GM19467 (cell line): ENCODE measurements around the gene PRKCH.
A peak's percentile ranks its signal among the peaks of the same experiment; 100 is the strongest.
"Not testable (repeated sequence)": the region's sequence is repeated elsewhere in the genome, so short reads cannot be mapped to it uniquely, and the experiment has no call there.

Source experiments
- ATAC-seq: cut with Tn5 transposase; IDR thresholded peaks from one replicate; pipeline ENCODE4 v1.9.1; 2021; ENCODE audit warnings: mild to moderate bottlenecking, moderate library complexity; ENCODE audit not compliant: unreplicated experiment

PRKCH gene

DNA sequence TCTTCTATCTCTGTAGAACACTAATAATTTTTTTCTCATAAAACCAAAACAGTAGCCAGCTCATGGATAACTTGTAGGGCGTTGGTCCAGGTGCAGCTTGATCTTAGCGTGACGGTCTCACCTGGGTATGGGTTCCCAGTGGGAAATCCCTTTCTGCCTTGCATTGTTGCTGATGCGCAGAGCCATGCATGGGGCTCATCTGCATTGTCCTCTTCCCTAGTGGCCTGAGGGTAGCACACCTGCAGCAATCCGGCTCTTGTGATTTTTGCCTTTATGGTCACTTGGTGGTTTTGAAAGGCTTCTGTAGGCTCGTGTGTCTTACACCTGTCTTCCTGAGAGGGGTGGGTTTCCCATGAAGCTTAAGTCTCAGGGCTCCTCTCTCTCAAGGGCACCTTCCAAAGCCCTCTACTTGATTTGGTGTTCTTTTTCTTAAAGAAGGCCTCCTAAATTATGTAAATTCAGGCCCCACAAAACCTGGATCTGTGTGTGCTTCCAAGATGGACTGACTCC, 130.6 kb downstream of the PRKCH start:
- ATAC-seq: no peak

DNA sequence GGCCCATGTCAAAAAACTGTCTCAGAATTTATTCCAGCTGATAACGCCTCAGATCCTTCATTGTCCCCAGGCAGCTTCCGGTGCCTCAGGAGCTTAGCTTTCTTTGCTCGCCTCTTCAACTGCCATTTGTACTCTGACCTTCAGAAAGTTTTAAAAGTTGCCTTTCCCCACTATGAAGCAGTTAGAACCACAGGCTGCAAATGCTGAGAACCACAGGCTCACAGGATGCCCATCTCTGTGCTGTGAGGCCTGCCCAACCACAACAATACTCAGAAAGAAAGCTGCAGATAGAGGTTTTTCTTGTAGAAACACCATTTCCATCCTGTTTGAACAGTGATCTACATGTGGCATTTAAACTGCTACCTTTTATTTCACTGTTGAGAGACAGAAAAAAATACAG, 131.1 kb downstream of the PRKCH start:
- ATAC-seq: no peak

DNA sequence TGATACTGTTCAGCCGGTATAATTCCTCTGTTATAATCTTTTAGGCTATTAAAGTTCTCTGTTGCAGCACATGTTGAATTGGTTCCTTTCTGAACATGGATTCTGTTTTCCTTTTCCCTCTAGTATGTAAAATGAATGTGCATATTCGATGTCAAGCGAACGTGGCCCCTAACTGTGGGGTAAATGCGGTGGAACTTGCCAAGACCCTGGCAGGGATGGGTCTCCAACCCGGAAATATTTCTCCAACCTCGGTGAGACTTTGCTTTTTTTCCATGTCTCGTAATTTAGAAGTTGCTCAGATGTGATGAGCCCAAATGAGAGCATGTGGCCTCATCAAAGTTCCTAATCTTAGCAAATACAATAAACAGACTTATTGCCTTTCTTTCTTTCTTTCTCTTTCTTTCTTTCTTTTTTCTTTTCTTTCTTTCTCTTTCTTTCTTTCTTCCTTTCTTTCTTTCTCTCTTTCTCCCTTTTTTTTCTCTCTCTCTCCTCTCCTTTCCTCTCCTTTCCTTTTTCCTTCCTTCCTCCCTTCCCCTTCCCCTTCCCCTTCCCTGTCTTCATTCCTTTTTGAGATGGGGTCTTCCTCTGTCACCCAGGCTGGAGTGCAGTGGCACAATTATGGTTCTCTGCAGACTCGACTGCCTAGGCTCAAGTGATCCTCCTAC, 131.9 kb downstream of the PRKCH start:
- no peak for ATAC-seq

DNA sequence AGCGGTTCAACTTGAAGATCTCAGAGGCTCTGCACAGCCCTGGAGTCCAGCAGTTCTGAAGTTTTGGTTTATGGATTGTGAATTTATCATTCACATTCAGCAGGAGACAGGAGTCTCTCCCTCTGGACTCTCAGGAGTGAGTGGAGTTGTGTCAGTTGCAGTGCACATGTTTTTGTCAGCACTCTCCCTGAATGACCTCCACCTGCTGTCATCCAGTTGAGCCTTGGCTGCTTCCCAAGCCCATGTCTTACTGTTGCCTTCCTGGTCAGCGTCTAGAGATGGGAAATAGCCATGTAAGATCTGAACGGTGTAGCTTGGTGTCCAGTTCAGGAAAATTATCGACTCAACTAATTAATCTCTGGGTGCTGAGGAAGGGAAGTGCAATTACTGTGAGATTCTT, 133.2 kb downstream of the PRKCH start:
- no peak for ATAC-seq

DNA sequence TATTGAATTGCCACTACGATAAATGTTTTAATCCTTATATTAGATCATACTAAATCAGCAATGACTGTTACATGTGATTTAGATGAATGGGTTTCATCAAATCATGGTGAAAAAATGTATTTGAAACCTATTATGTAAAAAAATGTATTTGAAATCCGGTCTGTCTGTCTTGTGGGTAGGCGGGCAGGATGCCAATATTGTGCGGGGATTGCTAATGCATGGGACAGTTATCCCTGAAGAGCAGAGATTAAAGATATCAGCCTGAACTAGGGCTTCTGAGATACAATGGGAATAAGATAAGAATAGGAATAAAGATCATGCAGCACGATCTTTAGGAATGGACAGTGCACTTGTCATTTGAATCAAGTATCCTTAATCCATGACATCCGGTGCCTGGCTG, 134.0 kb downstream of the PRKCH start:
- ATAC-seq: no peak

DNA sequence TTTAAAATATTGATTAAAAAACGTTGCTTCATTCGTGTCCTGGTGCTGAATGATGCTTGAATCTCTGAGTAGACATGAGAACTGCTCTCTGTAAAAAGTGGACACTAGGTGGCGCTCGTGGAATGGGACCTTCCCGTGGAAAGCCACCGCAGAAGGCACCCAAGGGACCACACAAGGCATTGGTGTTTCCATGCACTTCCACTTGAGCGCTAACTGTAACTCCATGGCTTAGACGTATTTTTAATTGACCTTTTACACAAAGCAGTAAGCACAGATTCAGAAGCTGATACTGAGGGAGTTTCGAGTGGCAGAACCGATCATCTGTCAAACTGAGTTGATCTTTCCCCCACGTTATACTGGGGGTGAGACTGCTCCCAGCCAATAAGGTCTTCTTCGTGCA, 135.3 kb downstream of the PRKCH start:
- peak; percentile 55 for ATAC-seq

DNA sequence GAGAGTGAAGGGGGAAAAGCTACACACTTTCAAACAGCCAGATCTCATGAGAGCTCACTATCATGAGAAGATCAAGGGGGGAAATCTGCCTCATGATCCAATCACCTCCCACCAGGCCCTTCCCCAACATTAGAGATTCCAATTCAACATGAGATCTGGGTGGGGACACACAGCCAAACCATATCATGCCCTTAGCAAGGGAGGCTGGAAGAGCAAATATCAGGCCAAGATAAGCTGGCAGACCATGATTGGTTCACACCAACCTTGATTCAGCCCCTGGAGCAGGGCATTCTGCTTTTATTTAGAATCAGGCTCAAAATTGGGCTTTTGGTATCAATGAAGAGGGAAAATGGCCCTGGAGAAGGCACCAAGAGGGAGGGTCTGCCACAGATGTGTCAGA, 137.4 kb downstream of the PRKCH start:
- ATAC-seq: no peak

DNA sequence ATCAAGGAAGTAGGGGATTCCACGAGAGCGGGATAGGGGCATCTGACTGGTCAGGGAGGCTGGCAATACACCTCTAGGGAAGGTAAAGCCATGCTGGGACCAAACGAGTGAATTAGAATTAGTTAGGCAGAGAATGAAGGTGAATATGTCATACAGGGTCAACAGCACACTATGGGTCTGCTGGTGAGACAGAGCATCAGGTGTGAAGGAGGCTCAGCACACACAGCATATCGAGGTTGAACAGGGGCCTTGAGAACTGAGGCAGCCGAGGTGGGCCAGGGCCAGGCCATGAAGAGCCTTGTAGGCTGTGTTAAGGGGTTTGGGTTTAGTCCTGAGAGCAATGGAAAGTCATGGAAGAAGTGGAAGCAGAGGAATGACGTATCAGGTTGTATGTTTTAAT, 137.8 kb downstream of the PRKCH start:
- ATAC-seq: no peak

DNA sequence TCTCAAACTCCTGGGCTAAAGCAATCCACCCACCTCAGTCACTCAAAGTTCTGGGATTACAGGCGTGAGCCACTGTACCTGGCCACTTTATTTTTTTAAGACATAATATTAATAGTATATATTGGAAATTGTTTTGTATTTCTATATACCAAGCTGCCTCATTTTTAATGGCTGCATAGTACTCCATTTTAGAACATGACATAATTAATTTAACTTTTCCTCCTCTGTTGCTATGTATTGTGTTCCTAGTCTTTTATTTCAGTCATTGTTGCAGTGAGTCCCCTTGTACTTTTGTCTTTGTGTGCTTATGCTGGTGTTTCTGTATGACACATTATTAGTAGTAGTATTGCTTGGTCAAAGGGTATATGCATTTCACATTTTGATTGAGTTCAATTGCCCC, 138.7 kb downstream of the PRKCH start:
- ATAC-seq: no peak

DNA sequence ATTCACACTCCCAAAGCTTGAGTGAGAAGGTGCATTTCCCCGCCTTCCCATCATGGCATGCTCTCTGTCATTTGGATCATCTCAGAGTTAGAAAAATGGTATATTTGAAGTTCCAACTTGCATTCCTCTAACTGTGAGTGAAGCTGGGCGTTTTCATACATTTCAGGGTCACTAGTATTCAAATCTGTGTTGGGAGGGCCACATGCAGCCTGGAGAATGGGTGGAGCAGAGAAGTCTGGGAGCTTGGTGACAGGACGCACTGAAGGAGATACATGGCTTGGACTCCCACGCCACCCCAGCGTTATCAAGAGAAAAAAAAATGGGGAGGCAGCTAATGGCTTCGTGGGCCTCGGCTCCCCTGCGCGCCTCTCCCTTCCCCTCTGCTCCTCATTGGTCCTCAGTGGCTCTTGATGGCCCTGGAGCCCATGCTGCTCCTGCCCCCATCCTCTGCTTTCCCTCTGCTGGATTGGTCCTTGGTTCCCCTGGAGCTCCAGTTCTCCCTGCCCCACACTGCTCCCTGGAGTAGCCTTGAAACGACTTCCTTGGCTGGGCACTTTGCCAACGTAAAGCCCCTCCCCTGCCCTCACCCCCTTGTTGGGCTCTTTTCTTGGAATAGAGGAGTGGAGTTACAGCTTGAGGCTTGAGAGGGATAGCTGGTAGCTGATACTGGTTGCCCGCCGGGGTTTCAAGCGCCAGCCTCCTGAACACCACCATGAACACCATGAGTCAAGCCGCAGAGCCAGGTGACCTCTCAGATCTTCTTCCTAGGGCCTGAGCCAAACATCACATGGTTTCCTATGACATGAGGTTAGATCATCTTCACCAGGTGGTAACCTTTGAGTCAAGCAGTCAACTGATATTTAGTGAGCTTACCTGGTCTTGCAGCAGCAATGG, 139.6 kb downstream of the PRKCH start:
- no peak for ATAC-seq

DNA sequence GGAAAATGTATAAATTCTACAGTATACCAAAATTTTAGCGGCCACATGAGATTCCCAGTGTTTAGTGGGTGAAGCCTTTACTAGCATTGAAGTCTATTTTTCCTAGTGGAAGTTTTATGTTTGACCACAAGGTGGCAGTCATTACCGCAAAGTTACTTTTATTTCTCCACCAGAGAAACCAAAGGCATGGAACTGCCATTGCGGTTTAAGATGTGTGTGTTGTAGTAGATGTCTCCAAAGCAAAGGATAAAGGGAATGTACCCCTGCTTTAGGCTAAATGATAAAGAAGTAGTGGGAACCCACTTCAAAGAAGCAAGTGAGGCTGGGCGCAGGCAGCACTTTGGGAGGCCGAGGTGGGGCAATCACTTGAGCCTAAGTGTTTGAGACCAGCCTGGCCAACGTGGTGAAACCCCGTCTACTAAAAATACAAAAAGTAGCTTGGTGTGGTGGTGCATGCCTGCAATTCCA, 140.5 kb downstream of the PRKCH start:
- ATAC-seq: no peak

DNA sequence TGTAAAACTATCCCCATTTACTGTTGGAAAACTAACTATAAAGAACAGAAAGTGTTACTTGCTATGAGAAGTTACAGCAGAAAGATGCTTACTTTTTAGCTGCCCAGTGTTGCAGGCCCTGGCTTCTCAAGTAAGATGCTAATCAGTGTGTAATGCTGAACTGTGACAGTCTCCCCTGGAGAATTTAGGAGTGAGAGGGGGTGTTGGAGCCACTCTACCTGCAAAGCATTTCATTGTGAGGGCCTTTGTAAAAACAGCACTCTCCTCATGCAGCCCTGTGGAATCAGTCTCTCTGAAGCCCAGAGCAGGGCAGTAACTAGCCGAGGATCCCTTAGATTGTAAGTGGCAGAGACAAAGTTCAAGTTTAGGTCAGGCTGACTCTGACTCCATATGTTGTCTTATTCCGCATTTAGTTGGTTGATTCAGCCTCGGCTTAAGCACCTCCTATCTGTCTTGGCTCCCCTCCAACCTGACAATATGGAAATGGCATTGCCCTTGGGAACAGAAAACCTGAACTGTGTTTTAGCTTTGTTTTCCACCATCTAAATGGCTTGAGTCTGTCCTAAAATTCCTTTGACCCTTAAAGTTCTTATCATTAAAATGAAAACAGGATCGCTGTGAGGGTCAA, 141.3 kb downstream of the PRKCH start:
- no peak for ATAC-seq

DNA sequence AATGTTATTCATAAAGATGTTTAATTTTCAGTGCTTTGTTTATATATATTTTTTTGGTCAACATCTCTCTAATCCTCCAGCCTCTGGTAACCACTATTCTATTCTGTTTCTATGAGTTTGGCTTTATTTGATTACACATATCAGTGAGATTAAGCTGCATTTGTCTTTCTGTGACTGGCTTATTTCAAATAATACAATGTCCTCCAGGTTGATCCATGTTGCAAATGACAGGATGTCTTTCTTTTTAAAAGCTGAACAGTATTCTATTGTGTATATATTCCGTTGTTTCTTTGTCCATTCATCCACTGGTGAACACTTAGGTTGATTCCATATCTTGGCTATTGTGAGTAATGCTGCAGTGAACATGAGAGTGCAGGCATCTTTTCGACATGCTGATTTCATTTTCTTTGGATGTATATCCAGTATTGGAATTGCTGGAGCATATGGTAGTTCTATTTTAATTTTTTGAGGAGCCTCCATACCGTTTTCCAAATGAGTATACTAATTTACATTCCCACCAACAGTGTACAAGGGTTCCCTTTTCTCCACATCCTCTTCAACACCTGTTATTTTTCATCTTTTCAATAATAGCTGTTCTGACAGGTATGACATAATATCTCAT, 142.4 kb downstream of the PRKCH start:
- no peak for ATAC-seq

DNA sequence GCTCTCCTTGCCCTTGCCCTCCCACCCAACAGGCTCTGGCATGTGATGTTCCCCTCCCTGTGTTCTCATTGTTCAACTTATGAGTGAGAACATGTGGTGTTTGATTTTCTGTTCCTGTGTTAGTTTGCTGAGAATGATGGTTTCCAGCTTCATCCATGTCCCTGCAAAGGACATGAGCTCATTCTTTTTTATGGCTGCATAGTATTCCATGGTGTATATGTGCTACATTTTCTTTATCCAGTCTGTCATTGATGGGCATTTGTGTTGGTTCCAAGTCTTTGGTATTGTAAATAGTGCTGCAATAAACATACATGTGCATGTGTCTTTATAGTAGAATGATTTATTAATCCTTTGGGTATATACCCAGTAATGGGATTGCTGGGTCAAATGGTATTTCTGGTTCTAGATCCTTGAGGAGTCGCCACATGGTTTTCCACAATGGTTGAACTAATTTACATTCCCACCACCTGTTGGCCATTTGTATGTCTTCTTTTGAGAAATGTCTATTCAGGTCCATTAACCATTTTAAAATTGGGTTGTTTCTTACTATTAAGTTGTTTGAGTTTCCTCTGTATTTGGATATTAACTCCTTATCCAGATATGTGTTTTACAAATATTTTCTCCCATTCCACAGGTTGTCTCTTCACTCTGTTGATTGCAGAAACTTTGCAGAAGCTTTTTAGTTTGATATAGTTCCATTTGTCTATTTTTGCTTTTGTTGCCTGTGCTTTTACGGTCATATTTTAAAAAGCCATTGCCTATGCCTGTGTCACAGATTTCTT, 143.4 kb downstream of the PRKCH start:
- ATAC-seq: not testable (repeated sequence)

DNA sequence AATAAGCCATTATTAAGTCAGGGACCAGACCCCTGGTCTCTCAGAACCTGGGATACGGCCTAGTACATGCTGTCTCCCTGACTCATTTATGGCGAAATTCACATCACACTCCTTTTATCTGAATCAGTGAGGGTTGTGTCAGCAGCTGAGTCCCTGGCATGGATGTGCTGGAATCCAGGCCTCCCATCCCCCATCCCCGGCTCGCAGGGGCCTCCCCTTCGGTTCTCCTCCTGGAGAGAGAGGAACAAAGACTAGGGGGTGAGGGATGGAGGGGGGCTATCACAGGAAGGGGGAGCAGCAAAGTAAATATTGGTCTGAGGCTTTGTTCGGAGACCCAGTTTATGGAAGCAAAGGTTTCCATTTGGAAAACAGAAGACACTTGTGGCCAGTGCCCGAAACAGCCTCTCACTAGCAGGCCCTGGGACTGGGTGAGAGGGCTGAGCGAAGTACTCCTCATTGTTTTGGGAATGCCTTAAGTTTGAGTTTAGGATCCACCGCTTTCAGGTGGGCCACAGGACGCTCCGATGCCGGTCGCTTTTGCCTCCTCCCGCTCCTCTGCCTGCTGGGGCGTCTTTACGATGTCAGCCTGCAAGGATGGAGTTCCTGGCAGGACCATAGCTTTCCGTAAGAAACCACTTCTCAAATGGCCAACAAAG, 145.0 kb downstream of the PRKCH start:
- ATAC-seq: no peak

DNA sequence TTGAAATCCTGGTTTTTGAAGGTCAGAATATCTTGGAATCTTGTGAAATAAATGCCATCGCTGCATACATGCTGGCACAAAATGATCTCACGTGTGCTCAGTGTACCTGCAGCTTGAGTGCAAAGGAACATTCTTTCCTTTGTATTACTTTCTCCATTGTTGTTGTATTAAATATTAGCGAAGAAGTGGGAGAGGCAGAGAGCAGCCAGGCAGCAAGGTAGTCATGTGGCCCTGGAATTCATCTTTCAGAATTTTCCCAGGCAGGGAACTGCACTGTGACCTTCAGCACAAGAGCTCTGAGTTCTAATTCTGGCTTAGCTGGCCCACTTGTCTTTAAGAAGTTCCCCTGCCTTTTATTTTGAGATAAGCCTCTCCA, 145.5 kb downstream of the PRKCH start:
- ATAC-seq: no peak

DNA sequence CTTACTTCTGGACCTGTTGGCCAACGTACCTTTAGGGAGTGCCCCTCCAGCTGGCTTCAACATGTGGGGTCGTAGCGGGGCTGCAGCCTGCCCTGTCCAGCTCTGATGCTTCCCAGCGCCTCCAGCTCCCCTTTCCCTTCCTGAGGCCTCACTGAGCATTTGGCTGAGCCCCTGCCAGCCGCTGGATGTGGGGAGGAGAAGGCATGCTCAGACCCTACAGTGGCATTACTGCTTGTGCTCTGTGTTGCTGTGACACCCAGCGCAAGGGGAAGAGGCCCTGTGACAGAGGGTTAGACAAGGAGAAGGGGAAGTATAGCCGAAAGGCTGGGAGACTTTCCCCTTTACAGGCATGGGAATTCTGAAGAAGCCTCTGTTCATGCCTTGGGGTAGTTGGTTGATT, 145.9 kb downstream of the PRKCH start:
- no peak for ATAC-seq

DNA sequence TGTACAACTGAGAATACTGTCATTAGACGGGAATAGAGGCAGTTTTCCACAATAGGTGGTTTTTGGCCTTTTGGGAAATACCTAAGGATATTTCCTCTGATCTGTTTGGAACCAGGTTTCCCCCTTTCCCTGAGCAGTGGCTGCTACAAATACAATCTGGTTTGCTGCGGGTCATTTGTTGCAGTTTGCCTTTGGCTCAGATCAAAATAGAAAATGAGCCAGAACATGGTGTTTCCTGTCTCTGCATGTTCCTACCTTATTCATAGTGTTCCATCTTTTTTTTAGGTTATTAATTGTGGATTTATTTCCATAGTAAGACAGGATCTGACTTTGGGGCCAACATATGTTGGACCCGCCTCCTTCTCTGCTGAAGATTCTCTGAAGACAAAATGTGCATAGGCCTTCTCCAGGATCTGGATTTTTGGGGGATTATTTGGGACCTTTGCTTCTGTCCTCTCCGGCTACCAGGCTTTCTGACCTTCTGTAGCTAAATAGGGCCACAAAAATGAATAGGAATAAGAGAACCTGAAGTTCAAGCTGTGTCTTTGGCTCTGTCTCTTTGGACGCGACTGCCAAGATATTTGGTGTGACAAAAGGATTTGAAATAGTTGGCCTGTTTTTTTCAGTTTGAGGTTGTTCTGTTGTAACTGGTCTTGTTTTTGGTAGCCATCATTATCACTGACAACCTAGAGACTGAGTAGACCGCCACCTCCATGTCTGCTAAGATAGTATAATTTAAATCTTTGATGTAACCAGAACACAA, 146.9 kb downstream of the PRKCH start:
- no peak for ATAC-seq

DNA sequence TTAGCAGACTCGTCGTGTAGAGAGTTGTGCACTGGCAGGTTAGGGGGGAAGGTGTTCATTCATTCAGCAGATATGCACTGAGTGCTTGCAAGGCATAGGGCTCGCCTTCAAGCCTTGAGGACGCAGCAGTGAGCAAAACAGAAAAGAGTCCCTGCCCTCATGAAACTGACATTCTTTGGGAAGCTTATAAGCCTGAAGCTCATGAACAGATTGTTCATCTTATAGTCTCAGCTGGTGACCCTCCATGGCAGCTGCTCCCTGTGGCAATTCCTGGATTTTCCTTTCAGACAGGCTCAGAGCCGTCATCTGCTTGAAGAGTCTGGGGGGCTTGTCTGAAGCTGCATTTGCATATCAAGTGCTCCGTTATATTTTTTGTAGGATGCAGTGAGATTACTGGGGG, 148.4 kb downstream of the PRKCH start:
- no peak for ATAC-seq
